NCI-H1417 treated with DMSO at 0.1 percent for 48 hours (cell line): ENCODE results near the gene RPN2.

Experiments used
- DNase-seq: peaks from one replicate; lab custom pipeline; 2025; lab: John Stamatoyannopoulos, UW

The RPN2 gene

DNA sequence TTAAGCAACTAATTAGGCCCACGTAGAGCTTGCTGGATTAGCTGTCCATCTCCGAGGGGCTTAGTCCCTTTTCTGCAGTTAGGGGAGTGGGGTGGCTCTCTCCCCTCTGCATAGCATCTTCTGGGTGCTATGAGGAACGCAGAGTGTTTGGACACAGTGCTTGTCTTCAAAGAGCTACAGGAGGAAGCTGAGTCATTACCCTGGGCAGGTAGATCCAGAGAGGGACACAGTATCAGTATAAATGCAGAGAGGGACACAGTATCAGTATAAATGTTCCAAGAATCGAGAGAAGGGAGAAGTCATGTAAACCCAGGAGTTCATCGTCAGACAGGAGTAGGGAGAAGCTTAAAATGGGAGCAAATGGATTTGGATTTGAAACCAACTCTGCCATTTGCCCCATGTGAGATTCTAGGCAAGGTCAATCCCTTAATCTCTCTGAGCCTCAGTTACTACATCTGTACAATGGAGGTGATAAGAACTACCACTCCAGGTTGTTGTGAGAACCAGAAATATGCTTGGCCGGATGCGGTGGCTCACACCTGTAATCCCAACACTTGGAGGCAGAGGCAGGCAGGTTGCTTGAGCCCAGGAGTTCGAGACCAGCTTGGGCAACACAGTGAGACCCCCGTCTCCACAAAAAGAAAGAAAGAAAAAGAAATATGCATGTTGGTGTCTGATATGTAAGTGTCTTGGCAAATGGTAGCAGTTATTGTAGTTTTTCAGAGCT, 88.0 kb downstream of the RPN2 start:
- no peak for DNase-seq

DNA sequence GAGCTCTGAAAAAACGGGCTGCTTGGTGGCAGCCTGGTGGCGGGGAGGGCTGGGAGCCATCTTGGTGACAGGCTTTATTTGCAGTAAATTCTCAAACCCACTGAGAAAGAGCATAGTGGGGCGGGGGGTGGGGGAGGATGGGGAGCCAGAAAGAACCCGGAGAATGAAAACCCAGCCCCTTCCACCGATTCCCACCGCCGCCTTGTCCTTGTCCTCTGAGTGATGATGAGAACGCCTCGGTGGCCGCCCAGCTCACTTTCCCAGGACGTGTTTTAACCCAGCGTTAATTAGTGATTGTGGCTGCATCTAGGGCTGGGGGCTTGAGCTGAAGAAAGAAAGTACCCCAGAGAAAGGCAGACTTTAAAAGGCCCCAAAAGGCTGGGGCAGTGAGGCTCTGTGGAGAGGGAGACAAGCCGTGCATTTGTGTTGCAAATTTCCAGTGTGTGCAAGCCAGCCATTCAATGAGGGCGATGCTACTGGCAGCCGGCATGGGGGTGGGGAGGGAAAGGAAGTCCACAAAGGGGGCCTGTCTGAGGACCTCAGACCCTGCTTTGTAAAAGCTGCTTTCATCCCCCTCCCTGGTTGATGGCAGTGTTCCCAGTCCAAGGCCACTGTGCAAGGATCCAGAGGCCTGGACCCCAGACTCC, 88.7 kb downstream of the RPN2 start:
- no peak for DNase-seq

DNA sequence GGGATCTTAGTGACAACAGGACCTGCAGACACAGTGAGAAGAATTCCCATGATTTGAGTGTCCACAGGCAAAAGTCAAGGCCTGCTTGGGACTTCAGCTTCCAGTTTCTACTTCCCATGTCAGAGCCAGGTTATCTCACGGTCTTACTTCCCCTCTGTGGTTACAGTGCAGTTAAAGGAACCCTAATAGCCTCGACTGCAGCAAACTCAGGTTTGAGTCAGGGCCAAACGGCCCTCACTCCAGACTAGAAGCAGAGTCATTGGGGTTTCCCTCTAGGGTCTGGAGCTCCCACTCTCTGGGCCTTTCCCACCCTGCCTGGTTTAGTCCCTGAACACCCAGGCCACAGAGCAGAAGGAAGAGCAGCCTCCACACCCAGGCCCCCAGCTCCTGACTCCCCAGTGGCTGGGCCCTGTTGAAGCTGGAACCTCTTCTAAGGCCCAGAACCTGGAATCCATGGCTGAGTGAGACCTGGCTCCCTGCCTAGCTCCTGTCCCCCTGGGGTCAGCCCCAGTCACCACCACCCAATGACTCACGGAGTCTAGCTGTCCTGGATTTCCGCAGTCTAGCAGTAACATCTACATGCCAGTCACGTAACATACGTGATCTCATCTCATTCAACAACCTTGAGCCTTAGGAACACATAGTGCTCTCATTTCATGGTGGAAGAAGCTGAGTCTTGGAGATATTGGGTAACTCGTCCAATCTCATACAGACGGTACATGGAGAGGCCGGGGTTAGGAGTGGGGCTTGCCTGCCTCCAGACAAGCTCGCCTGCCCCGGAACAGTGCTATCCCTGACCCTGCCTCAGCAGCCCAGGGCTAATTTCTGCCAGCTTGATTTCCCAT, 91.7 kb downstream of the RPN2 start:
- DNase-seq: no peak

DNA sequence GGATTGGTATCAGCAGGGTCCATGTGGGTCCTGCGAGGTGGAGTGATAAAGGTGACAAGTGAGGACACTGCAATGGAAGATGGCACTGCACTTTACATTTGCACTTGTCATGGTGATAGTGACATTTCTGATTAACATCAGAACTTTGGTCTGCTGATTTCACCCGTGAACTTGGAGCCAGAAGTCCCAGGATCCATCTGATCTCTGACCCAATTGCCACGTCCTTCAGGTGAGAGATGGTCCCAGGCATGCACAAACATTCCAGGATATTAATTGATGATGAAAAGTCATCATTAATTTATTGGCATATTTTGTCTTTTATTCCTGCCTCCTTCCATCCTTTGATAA, 92.3 kb downstream of the RPN2 start:
- DNase-seq: no peak

DNA sequence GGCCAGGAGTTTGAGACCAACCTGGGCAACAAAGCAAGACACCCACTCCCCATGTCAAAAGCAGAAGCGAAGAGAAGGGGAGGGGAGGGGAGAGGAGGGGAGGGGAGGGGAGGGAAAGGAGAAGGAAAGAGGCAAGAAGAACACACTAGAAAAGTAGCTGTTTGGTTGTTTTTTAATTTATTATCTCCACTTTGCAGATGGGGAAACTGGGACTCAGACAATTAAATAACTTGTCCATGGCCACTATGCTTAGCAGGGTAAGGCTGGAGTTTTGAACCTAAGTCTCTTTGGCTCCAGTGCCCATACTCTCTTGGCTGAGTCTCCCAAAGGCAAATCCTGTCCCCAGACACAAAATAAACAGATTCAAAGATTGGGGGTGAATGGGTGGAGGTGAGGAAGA, 94.9 kb downstream of the RPN2 start:
- no peak for DNase-seq

DNA sequence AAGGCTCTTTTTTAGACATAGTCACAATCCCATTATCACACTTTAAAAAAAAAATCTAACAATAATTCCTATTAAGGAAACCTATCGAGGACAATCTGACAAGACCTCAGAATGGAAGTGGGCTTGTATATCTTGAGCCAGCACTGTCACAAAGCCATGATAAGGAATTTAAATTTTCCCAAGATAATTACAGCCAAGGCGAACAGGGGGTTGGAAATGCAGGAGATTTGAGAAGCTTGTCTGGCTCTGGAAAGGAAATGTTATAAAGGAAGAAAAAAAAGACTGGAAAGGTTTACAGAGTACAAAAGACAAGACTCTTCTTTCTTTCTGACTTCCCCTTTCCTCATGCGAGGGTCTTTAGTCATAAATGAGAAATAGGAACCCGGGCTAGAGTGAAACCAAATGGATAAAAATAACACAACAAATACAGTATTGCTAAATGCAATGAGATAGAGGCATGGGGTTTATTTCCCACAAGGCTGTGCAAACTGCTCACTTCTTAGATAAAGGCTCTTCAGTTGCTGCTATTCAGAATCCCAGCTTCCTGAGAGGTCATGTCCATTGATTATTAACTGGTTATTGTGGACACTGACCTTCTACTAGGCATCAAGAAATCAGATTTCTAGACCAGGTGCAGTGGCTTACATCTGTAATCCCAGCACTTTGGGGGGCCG, 95.9 kb downstream of the RPN2 start:
- DNase-seq: no peak

DNA sequence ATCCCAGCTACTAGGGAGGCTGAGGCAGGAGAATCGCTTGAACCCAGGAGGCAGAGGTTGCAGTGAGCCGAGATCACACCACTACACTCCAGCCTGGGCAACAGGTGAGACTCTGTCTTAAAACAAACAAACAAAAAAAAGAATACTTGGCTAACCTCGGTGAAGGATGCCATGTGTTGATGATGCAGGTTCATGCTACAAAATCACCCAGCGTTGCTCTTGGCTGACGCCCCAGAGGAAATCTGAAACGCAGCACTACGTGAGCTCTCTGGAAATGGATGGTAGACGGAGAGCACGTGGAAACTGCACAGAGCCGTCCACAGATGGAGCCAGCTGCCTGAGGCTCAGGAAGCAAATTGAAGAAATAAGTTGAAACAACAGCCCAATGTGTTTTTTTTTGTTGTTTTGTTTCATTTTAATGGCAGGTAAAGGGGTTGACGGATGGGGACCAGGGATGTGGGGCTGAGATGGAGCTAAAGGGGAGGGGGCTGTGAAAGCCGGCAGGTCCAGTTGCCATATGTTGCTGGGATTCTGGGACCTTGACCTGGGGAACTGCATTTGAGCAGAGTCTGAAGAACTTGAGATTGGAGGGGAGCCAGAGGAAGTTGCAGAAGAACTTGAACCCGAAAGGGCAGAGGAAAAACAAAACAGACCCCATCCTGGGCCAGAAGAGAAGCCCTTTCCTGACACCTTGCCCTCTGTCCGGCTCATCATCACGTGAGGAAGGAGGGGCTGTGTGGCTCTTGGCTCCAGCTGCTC, 97.5 kb downstream of the RPN2 start:
- no peak for DNase-seq

DNA sequence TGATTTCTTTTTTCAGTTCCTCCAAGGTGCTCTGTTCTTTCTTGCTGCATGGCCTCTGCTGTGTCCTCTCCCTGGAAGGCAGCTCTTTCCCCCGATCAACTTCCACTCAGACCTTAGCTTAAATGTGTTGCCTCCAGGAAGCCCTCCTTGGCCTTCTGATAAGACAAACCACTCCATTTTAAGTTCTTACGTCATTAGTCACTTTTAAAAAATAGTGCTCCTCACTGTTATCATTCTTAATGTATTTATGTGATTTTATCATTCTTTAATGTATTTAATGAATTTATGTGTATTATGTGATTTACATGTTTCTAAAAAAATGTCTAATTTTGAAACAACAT, 98.1 kb downstream of the RPN2 start:
- DNase-seq: no peak

DNA sequence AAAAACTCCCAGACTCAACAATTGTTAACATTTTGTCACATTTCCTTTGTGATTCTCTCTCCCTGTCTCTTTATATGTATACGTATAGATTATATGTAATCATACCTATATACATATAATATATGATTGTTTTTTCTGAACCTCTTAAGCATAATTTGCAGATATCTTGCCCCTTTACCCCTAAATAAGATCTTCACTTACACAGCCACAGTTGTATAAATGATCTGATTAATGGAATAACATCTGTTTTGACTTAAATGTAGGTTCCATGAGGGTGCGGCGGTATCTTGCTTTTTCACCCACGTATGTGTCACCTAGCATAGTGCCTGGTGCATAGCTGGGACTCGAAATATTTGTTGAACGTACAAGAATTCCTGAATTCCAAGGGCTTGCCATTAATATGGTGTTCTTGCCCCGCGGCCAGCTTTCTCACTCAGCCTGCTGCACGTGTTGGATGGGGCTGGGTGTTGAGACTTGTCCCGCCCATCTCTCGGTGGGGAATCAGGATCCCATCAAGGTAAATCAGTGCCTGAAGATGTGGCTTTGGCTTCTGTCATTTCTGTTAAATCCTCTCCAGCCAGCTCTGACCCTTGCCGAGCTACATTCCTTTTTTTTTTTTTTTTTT, 99.9 kb downstream of the RPN2 start:
- no peak for DNase-seq

DNA sequence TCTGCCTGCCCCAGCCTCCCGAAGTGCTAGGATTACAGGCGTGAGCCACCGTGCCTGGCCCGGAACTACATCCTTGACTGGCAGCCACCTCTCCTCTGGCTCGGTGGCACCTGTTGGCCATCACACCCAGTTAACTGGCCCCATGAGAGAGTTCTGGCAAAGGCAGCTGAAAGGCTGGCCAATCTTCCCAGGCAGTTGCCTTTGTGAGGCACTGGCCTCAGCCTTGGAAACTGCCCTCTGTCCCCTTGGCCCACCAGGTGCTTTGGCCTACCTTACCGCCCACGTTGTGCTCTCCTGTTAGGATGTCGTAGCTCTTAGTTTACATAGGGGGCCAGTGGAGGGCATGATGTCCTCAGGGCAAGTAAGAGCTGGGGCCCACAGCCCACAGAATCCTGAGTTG, 100.7 kb downstream of the RPN2 start:
- no peak for DNase-seq

DNA sequence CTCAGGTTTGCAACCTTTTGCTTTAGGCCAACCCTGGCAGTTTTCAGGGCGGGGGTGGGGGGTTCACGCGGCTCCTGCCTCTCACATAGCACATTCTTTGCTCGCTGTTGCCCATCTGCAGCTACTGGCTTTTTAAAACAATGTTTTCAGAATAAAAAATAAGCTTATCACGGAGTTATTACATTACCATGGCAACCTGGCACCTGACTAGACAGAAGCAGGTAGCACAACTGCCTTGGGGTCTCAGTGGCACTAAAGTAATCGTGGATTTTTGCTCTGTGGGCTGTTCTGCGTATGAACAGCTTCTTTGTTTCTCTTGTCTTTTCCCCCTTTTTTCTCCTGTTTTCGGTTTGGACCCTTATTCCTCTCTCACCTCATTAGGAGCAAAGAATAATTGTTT, 101.3 kb downstream of the RPN2 start:
- DNase-seq: no peak

DNA sequence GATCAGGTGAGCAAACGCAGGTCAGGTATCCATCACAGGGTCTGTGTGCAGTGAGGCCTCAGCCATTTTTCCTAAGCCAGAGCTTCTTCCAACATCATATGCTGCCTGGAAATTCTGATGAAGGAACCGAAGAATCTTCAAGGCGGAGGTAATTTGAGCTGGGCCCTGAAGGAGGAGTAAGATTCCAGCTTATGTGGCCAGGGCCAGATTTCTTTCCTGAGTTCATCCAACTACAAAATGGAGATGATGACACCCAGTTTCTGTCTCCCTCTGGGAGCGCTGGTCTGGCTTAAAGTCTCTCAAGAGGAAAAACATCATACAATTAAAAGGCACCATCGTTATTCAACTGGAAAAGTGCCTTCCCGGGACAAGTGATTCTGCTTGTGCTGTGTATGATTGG, 103.4 kb downstream of the RPN2 start:
- no peak for DNase-seq

DNA sequence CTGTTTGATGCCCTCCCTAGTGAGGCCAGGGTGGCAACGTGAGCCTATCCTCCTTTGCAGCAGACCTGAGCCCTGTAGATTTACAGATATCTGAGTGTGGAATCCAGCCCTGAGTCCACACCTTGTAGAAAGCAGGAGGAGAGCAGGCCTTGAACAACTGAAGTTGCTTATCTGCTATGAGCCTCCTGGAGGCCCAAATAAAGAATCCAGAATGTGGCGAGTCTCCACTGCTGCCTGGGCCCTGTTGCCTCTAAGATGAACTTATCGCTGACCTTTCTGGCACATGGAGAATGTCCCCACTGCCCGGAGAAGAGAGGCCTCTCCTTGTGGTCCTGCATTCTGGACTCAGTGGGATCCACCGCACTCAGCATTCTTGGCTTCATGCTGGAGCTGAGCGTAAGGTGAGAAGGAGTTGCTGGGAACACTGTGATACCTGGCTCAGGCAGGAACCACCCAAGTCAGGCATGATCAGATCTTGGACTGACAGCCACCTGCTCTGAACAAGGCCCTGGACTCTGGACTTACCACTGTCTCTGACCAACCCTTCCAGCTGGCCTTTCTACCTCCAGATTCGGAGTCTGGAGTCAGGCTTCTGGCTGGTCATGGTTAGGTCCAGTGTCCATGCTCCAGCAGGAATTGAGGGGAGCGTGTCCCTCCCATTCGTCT, 104.5 kb downstream of the RPN2 start:
- DNase-seq: no peak

DNA sequence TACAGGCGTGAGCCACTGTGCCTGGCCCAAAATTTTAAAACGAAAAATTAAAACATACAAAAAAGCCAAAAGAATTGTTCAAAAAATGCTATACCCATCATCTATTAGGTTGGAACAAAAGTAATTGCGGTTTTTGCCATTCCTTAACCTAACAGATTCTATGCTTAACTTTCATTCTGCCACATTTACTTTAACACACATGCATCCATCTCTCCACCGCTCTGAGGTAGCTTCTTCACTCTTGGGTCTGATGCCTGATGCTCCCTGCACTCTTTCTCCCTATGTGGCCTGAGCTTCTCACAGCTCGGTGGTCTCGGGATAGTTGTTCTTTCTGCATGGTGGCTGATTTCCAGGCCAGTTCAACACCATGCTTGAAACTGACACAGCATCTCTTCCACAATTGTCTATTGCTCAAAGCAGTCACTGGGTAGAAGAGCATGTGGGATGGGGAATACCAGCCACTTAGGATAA, 105.6 kb downstream of the RPN2 start:
- no peak for DNase-seq

DNA sequence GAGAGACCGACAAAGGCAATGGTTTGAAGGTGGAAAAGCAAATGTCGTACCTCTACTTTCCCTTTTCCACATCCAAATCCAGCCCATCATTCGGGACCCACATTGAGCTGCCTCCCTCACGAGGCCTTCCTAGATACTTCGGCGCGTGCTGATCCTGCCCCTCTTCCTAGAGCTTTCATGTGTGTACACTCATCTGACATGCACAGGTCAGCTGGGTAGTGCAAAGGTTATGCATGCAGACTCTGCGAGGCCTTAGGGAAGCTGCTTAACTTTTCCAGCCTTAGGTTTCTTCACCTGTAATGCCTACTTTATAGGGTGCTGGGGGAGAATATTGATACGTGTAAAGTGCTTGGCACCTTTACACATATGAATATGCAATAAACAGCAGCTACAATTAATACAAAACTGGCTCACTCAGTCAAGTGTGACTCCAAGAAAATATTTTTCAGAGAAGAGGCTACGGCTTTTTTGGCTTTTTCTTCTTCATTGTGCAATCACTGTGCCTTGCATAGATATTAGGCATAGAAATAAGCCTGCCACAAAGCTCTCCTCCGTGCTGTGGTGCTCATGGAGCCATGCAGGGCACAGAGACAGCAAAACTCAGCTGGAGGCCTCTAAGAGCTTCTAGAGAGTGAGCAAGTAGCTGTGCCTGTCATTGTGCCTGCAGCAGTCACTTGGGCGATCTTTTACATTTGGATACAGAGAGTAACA, 106.7 kb downstream of the RPN2 start:
- DNase-seq: no peak

DNA sequence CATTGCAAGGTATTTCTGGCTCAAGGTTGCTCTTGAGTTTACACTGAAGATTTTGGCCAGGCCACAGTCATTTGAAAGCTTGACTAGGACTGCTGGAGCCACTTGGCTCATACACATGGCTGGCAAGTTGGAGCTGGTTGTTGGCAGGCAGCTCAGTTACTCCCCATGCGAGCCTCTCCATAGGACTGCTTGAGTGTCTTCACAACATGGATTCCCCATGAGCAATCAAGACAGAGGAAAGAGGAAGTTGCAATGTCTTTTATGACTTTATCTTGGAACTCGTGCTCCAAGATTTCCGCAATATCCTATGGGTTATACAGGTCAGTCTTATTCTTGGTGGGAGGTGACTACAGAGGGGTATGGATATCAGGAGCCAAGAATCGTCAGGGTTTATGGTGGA, 109.0 kb downstream of the RPN2 start:
- DNase-seq: no peak

DNA sequence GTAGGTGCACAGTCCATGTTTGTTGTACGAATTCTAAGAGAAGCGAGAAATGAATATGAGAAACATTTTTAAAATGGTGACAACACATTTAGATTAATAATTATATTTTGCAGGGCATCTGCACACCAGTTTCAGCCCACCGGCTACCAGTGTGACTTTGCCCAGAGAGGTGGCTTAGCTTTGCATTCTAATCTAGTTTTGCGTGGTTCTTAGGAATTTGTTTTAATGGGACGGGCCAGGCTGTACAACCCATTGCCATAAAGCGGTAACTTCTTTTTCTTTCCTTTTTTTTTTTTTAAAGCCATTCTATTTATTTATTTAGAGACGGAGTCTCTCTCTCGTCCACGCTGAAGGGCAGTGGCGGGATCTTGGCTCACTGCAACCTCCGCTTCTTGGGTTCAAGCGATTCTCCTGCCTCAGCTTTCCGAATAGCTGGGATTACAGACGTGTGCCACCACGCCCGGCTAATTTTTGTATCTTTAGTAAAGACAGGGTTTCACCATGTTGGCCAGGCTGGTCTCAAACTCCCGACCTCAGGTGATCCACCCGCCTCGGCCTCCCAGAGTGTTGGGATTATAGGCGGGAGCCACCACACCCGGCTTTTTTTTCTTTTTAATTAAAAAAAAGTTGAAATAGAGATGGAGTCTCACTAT, 111.2 kb downstream of the RPN2 start:
- no peak for DNase-seq
